ENCODE results near the gene LSG1.

LSG1 gene

DNA sequence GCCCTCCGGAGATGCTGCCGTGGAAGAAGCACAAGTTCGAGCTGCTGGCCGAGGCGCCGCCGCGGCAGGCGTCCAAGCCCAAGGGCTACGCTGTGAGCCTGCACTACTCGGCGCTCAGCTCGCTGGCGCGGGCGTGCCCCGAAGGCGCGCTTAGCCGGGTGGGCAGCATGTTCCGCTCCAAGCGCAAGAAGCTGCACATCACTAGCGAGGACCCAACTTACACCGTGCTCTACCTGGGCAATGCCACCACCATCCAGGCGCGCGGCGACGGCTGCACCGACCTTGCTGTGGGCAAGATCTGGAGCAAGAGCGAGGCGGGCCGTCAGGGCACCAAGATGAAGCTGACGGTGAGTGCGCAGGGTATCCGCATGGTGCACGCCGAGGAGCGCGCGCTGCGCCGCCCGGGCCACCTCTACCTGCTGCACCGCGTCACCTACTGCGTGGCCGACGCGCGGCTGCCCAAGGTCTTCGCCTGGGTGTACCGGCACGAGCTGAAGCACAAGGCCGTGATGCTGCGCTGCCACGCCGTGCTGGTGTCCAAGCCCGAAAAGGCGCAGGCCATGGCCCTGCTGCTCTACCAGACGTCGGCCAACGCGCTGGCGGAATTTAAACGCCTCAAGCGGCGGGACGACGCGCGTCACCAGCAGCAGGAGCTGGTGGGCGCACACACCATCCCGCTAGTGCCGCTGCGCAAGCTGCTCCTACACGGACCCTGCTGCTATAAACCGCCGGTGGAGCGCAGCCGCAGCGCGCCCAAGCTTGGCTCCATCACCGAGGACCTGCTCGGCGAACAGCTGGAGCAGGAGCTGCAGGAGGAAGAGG, 15.0 kb upstream of the LSG1 start:
- peak; percentile 77 for DNase-seq

DNA sequence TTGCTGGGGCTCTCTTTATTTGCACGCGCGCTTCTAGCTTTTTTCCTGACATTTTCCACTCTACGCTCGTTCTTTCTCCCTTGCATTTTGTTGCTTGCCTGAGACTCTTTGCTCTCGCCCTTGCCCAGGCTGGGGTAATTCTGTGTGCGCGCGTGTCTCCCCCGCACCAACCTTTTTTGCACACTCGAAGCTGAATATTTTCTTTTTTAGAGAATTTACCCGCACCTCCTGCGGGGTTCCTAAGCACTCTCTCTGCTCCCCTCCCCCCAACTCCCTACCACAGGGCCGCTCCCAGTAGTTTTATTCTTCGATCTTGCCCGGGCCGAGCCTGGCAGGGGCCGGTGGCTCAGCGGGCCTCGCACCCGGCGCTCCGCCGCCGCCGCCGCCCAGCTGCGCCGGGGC, 14.4 kb upstream of the LSG1 start:
- peak; percentile 62 for DNase-seq

DNA sequence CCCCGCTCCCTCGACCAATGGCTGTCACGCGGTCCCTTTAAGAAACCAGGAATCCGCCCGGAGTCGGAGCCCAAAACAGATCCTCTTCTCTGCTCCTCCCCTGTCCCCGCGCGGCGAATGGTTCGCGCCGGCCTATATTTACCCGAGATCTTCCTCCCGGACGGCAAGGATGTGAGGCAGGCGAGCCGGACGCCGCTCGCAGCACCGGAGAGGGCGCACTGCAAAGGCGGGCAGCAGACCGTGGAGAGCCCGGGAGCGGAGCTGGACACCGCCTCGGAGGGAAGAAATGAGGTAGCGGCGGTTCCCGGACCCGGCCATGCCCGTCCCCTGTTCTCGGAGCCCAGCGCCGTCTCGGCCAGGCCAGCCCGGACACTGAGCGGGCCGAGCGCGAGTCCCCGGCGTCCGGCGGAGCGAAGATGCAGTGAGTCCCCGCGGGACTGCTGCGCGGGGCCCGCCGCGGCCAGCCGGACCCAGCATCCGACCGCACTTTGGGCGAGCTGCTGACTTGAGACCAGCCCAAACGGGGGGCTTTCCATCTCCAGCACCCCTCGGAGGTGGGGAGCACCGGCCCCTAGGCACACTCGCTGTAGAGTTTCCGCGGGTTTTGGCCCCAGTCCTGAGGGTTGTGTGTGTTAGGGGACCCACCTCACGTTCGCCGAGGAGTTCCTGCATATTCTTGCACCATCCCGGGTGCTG, 13.9 kb upstream of the LSG1 start, which contains the start of gene FAM43A:
Gene FAM43A, plus strand, starts transcription at position 166 of the 696 bp plus-strand sequence. CDS start 944 bp downstream, outside the sequence.
- DNase-seq = peak; percentile 91

DNA sequence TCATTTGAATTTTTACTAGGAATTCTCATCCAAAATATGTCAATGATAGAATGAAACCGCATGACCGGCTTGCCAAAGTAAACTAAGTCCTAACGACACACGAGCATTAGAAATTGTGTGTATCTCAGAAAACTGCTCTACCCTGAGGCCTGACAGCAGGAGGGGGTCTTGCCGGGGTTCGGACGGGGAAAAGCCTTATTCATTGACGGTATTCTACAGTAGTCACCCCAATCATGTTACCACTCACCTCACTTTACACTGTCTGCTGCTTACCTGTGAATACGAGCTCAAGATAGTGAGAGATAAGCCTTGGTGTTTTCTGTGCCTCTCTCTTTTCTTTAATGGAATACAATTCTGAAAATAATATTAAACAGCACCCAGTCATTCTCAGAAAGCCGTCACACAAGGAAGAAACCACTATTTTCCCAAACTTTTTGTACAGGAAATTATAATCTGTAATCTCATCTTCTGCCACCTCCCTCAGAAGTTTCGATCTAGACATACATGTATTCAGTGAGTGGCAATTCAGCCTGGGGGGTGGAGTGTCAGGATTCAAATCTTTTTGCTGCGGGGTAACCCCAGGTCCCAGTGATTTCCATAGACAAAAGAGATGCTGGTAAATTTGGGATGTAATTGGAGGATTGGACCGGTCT, 13.2 kb upstream of the LSG1 start:
- no peak for DNase-seq

DNA sequence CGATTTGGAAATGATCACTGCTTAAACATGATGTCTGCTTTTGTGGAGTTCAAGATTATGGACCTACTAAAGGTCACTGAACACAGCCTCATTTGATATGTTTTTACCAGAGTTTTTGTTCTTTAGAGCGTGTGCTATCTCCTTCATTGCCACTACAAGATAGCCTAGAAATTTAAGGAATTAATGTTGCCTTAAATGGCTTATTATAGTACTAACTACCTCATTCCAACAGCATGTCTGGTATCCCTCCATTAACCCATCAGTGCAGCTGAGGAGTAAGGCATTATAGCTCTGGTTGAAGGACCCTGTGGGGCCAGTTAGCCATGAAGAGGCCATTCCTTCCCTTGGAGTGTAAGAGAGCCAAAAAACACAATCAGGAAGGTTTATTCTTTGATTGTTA, 11.4 kb upstream of the LSG1 start:
- no peak for DNase-seq

DNA sequence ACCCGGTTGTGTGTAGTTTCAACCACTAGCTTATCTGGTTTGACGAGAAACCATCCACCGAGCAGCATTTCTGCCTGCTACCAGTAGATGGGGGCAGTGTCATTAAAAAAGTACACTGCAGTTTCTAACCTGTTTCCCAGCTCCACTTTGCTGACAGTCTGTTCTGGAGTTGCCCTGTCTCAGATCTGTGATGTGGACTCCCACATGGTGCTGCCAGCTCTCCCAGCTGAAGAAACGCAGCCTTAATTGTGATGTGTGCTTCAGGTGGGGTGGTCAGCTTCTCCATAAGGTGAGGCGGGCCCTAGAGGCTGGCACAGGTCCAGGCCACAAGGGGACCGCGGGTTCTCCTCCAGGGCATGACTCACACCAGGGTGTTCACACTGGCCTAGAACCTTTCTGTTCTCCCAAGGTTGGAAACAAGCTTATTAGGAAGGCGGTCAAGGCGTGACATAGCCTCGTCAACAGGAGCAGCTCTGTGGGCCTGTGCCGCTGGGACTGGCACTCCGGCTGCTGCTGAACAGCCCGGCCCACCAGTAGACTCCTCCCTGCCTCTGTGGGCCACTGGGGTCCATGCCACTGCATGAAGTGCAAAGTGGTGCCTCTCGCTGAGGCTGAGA, 10.8 kb upstream of the LSG1 start:
- peak; percentile 81 for DNase-seq

DNA sequence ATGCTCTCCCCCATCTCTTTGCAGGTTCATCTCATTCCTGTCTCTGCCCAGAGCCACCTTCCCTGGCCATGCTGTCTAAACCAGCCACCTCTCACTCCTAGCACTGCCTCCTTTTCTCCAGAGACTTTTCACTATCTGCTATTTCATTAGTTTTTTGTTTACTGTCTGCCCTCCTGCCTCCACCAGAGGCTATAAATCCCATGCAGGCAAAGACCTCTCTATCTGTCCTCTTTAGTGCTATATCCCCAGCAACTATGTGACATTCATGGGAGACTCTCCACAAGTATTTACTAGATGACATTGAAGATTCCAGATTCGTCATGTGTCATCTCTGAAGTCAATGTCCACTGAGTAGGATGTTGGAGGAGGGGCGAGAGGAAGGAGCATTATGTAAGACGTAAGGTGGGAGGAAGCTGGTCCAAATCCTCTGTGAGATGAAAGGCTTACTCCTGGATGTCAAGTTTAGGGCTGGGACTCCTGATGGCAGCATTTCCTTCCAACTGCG, 10.2 kb upstream of the LSG1 start:
- no peak for DNase-seq

DNA sequence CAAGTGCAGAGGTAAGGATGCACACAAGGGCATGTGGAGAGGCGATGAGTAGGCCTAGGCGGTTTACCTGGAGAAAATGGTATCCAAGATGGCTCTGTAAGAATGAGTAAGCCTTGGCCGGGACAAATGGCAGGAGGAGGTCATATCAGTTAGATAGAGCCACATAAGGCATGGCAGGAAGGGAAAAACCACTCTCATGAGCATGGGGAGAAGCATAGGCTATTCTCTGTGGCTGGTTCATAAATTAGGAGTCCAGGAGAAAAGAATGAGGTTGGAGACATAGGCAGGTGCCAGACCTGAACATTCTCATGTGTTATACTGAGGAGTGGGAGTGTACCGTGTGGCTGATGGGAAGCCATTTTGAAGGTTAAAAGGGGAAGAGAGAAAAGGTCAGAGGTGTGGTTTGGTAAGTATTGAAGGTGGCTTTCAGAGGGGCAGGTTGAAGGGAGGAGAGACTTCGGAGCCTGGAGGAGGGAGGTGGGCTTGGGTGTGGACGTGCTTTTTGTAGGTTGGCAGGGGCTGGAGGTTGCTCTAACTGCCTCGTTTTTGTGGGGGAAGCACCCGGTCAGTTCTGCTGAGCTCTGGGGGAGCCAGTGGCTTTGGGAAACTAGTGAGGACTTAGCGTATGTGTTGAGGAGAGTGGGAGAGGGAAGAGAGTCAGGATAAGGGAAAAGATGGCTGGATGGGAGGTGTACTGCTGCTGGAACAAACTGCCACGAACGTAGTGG, 9.1 kb upstream of the LSG1 start:
- no peak for DNase-seq

DNA sequence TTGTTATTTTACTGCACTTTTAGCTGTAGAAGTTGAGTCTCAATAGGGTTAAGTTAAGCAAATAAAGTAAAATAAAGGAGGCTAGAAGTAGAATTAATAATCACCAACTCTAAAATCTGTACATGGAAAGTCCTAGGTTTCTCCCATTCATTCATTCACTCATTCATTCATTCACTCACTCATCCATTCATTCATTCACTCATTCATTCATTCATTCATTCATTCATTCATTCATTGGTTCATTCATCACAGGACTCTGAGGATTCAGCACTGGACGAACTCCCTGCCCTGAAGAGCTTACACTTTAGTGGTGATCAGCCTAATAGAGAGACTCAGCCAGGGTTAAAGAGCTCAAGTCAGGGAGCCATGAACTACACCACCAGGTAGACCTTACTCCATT, 4.5 kb upstream of the LSG1 start:
- peak; percentile 7 for DNase-seq

DNA sequence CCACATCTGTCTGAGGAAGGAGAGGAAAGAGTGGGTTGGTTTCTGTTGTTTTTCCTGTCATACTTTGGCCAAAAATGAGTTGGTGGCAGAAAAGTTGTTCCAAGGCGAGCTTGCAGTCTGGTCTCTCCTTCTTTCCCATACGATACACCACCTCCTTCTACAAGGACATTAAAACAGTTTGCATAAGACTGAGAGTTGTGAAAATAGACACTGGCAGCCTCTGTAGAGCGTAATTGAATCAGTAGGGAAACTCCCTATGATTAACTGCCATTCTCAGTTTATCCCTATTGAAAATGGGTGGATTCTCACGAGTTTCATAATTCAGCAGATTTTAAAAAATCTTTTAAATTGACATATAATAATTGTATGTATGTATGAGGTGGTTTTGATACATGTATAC, 3.7 kb upstream of the LSG1 start:
- no peak for DNase-seq

DNA sequence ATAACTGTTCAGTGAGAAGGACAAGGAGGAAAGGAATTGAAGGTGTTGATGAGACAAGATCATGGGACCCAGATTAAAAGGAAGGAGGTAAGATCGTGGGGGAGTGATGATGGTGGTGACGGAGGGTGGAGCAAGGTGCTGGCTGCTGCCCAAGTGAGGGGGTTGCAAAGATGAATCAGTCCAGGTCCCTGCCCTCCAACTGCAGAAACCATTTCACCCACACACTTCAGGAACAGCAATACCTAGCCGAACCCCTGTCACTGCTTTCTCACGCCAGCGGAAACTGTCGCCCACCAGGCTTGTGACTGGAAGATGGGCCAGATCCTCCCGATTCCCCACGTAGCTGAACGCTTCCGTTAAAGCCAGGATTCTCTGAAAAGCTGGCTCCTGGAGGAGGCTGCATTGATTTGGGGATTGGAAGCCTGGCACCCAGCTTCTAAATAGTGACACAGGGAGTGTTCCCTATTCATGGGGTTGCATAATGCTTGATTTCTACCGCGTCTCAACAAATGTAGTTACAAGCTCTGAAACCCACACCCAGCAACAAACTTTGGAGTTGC, 3.2 kb upstream of the LSG1 start:
- DNase-seq = peak; percentile 79

DNA sequence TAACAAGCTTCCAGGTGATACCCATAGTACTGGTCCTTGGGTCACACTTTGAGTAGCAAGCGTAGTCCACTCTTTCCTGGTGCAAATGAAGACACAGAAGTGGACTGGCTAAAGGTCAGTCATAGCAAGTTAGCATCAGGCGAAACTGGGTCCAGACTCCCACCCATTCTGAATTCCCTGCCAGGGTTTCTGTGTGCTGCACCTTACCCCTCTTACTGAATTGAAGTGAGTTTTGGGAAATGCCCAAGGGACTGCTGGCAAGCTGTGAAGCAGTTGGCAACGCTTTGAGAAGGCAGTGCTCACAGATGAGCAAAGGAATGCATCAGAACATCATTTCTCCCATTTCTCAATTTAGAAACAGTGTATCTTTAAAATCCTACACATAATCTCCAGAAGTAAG, 1.8 kb upstream of the LSG1 start:
- peak; percentile 52 for DNase-seq

DNA sequence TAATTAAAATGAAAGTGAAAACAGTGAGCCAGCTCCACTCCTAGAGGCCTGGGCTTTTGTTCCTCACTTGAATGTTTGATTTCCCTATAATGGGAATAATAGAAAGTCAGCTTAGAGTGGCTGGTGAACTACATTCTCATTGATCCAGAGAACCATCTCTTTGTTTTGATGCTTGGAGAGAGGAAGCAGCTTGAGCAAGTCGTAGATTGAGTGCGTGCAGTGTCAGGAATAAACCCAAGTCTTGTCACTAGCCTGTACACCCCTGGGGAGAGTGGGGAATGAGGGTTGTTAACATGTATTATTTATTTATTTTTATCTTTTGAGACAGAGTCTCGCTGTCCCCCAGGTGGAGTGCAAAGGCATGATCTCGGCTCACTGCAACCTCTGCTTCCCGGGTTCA, 885 bp upstream of the LSG1 start:
- DNase-seq = peak; percentile 43

DNA sequence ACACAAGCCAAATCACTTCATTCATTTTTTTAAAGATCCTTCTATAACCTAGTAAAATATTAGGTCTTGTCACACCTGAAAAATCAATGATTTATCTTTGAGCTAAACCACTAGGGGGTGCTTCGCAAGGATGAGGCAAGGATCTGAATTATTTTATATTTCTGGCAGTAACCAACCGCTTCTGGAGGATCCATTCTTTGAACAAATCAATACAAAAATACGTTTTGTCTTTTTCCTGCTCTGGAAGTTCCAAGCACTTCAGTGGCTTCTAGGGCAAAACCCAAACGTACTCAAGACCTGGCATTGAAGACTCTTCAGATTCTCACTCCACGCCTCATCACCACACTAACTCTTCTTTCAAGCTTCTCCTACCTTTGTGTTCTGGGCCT, 486 bp downstream of the LSG1 start:
- no peak for DNase-seq

DNA sequence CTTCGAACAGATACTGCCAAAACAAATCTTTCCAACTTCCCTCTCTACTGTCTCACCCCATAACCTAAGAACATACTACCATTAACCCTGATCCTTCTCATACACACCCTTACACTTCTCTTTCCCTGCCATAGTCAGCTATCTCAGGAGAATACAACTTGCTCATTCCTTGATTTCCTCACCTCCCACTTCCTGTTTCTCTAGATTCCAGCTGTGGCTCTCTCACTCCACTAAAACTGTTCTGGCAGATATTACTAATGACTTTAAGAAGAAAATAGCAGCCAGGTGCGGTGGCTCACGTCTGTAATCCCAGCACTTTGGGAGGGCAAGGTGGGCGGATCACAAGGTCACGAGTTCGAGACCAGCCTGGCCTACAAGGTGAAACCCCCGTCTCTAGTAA, 4.6 kb downstream of the LSG1 start:
- no peak for DNase-seq

DNA sequence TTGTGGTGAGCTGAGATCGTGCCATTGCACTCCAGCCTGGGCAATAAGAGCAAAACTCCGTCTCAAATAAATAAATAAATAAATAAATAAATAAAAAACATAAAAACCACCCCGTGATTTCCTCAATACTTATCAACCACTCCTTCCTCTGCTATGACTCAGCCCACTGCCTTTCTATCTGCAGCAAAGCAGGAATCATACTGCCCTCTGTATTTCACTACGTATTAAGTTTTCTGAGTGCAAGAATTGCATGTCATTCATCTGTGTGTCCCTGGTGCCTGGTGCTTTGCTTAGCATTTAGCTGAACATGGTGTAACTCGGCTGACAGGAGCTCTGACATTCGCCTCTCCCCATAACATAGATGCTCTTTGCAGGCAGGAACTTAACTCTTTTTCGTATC, 7.1 kb downstream of the LSG1 start:
- DNase-seq = no peak

DNA sequence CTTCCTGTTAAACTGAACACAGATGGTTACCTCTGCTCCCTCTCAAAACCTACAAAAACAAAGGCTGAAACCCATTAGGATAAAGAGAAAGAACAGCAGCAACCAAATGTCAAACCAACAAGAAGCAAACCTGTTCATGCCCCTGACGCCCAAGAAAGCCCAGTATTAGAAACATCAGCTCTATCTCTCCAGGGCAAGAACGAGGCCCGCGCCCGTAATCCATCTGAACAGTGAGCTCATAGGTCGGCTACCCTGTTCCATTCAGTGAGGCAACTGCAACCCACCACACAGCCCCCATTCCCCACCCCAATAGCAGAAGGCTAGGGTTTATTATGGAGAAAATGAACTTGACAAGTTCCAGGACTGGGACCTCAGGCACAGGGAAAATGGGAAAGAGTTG, 10.0 kb downstream of the LSG1 start:
- DNase-seq = no peak

DNA sequence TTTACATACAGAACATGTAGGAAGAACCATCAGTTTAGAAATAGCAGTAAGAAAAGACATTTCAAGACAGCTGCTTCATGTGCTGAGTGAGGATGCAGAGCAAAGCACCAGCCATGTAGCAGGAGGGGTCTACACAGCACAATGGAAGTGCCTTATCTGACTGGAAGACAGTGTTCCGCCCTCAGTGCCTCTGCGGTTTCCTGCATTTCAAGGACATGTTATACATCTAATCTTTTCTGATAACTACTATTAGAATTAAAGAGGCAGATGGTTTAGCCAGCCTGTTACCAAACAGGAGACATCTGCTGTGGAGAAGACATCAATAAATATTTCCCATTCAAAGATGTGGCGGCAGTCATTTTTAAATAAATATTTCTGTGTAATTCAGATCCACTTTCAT, 10.6 kb downstream of the LSG1 start:
- no peak for DNase-seq

DNA sequence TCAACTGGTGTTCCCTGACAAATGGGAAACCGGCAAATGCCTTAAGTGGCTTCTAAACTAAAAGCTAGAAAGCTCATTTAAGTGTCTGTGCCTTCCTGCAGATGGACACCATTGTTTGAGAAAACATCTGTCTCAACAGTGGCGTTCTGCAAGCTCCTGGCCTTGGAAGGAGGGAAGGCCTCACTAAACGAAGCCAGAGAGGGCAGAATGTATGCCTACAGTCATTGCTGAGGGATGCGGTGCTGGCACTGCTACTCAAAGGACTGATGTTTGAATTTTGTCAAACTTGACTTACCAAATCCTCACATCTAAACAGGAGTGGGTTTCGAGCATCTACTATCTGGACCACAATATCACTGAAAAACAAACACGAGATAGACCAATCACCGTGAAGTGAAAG, 12.2 kb downstream of the LSG1 start:
- DNase-seq = no peak

DNA sequence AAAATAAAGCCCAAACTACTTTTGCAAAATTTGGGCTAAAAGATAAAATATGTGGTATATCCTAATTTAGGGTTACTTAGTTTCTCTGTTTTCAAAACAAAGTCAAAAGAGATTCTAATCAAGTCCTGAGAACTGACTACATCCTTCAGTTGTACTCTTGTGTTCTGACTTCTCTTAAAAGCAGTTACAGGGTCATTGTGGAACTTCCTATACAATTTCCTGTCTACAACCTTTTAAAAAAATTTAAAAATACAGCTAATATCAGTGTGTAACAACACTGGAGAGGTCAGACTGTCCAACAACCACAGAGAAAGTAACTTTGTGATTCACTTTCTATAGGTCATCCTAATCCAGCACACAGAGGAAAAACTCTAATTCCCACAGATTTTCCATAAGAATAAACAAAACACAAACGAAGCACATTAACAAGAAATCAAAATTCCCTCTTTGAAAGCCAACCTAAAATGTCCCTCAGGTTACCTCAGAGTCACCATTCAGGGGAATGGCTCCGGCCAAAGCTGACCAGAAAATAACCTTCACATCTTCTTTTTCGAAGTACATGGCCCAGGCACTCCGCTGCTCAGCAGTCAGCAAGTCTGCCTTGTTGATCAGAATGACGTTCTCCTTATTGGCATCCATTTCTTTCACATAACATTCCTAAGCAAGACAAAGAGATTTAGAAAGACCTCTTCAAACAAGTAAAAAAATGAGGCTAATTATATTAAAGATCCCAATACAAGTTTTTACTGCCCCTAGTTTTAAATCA, 13.3 kb downstream of the LSG1 start:
- no peak for DNase-seq

DNA sequence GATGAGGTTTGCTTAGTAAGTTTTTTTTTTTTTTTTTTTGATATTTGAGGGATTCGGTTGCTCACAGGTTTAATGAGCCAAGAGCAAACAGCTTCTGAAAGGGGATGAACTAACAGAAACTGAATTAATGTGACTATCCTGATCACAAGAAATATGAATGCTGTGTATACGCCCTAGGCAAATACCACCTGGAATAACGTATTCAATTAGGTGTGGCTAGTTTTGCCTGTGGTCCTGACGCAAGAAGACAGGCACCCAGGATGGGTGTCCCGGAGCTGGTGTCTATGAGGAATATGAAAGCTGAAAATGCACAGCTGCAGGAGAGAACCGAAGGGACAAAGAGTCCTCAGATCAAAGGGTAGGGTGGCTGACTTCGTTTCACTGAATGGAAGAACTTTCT, 14.6 kb downstream of the LSG1 start:
- DNase-seq = no peak

DNA sequence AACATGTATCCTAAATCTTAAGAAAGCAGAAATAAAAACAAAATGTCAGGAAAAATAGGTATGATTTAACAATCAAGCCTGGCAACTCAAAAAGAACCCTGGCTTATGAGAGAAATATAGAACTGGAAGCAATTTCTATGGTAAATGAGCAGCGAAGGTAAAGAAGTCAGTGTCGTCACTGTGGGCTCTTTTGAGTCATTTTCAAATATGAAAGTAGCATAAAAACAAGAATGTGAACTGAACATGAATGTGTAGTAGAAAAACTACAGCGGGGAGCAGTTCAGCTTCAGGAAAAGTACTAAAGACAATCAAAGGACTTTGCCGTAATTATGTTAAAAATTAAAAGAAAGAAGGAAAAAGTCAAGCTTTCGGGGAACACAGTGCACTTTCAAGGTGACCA, 17.5 kb downstream of the LSG1 start:
- no peak for DNase-seq

Measured in activated CD8-positive, alpha-beta memory T cell treated with anti-CD3 and anti-CD28 coated beads for 24 hours (primary cell).